Neuronal stem cell (in vitro differentiated cells): ENCODE results near the gene ATG5.

Source experiments
- DNase-seq: peaks from one replicate; pipeline ENCODE4 v3.0.0-alpha.2; 2013; ENCODE audit warnings: low spot score
- H2AFZ ChIP-seq: one replicate; pipeline ENCODE4 v1.6.1; 2013; ENCODE audit warnings: mild to moderate bottlenecking, low read length, inconsistent platforms
- H2AK5ac ChIP-seq: 2 replicates; pipeline ENCODE4 v1.6.1; 2013; ENCODE audit warnings: low read depth, mild to moderate bottlenecking, inconsistent platforms, low read length, moderate library complexity, mixed read lengths
- H2BK120ac ChIP-seq: 2 replicates; pipeline ENCODE4 v1.6.1; 2013; ENCODE audit warnings: low read depth, mild to moderate bottlenecking, inconsistent platforms, low read length, moderate library complexity, mixed read lengths
- H2BK12ac ChIP-seq: one replicate; pipeline ENCODE4 v1.6.1; 2013; ENCODE audit warnings: low read length, inconsistent platforms
- H2BK15ac ChIP-seq: 2 replicates; pipeline ENCODE4 v1.6.1; 2013; ENCODE audit warnings: mild to moderate bottlenecking, low read length, inconsistent platforms, mixed read lengths
- H2BK5ac ChIP-seq: one replicate; pipeline ENCODE4 v1.6.1; 2013; ENCODE audit warnings: inconsistent platforms, mild to moderate bottlenecking, low read length, moderate library complexity
- H3K14ac ChIP-seq: one replicate; pipeline ENCODE4 v1.6.1; 2013; ENCODE audit warnings: low read length, inconsistent platforms
- H3K18ac ChIP-seq: 2 replicates; pipeline ENCODE4 v1.6.1; 2013; ENCODE audit warnings: low read length, inconsistent platforms
- H3K23ac ChIP-seq: 2 replicates; pipeline ENCODE4 v1.6.1; 2013; ENCODE audit warnings: low read depth, mild to moderate bottlenecking, mixed read lengths, low read length, inconsistent platforms; ENCODE audit not compliant: poor library complexity
- H3K27ac ChIP-seq: replicated peaks from 3 replicates; pipeline ENCODE4 v1.5.1; 2013; ENCODE audit warnings: low read length, inconsistent platforms
- H3K27me3 ChIP-seq, 3 experiments: 2 replicates each; pipeline ENCODE4 v1.6.1; 2013; ENCODE audit warnings: low read length in 3 of 3, mild to moderate bottlenecking in 2 of 3, inconsistent platforms in 1 of 3, low read depth in 1 of 3, mixed read lengths in 1 of 3, moderate library complexity in 1 of 3; ENCODE audit not compliant: control insufficient read depth in 3 of 3, insufficient read depth in 3 of 3
- H3K36me3 ChIP-seq, 2 donors: replicated peaks in 1 of 2; 2 replicates each; pipeline ENCODE4 v1.6.1; 2013; ENCODE audit warnings: low read length in 2 of 2; ENCODE audit not compliant: control insufficient read depth in 2 of 2, insufficient read depth in 2 of 2
- H3K4ac ChIP-seq: 2 replicates; pipeline ENCODE4 v1.6.1; 2013; ENCODE audit warnings: inconsistent platforms, mild to moderate bottlenecking, low read length, moderate library complexity
- H3K4me1 ChIP-seq, 2 donors: 1 replicate in 1 of 2; 2 replicates in 1 of 2; pipeline ENCODE4 v1.6.1; 2013; ENCODE audit warnings: low read length in 2 of 2, low read depth in 1 of 2; ENCODE audit not compliant: control insufficient read depth in 2 of 2, insufficient read depth in 1 of 2
- H3K4me2 ChIP-seq: one replicate; pipeline ENCODE4 v1.6.1; 2013; ENCODE audit warnings: mild to moderate bottlenecking, low read length, inconsistent platforms; ENCODE audit not compliant: insufficient read depth, poor library complexity, severe bottlenecking
- H3K4me3 ChIP-seq, 2 donors: 2 replicates each; pipeline ENCODE4 v1.5.1; 2013; ENCODE audit warnings: low read length in 2 of 2, mild to moderate bottlenecking in 2 of 2, inconsistent platforms in 1 of 2, moderate library complexity in 1 of 2
- H3K79me1 ChIP-seq: one replicate; pipeline ENCODE4 v1.6.1; 2013; ENCODE audit warnings: low read depth, mild to moderate bottlenecking, inconsistent platforms, low read length, moderate library complexity
- H3K9ac ChIP-seq: one replicate; pipeline ENCODE4 v1.6.1; 2013; ENCODE audit warnings: mild to moderate bottlenecking, low read depth, low read length, inconsistent platforms; ENCODE audit not compliant: poor library complexity
- H3K9me3 ChIP-seq, 2 donors: replicated peaks in 1 of 2; 2 replicates each; pipeline versions ENCODE3 to v1.6.1; 2013; ENCODE audit warnings: low read length in 2 of 2, mild to moderate bottlenecking in 2 of 2, inconsistent platforms in 1 of 2, low read depth in 1 of 2, mixed read lengths in 1 of 2, moderate library complexity in 1 of 2; ENCODE audit not compliant: control insufficient read depth in 2 of 2, insufficient read depth in 1 of 2
- H4K8ac ChIP-seq: one replicate; pipeline ENCODE4 v1.6.1; 2013; ENCODE audit warnings: low read depth, mild to moderate bottlenecking, inconsistent platforms, low read length, moderate library complexity
- H4K91ac ChIP-seq: one replicate; pipeline ENCODE4 v1.6.1; 2013; ENCODE audit warnings: low read length, low read depth, mild to moderate bottlenecking, inconsistent platforms; ENCODE audit not compliant: poor library complexity
- WGBS, 2 donors: extraction: QIAGEN DNeasy Blood & Tissue Kit; methylation state at CpG; one replicate each; pipeline ENCODE4 v1.1.7; 2013; ENCODE audit warnings: missing lambda C conversion rate in 2 of 2, mixed read lengths in 1 of 2; ENCODE audit not compliant: insufficient read length in 2 of 2, insufficient replicate concordance in 1 of 2; ENCODE audit errors: extremely low coverage in 2 of 2; 5-methylcytosine and 5-hydroxymethylcytosine counted together

ATG5 gene

GRCh38 chr6:106163966-106164877, 161.3 kb downstream of the ATG5 start:
- Histone ChIP-seq H3K27ac (no peak overlapping the region), H3K9ac (peak overlapping the region; percentile 6), H4K91ac (no peak overlapping the region), H3K4me3 (no peak overlapping the region), H3K4ac (no peak overlapping the region), H3K4me2 (no peak overlapping the region), H3K79me1 (no peaks in the 10 kb centered on the region), H2BK15ac (no peak overlapping the region), H3K18ac (peak overlapping the region; percentile 41), H3K9me3 (no peaks in the 10 kb centered on the region), H3K14ac (no peak overlapping the region), H2AK5ac (no peak overlapping the region), H2BK120ac (no peak overlapping the region), H3K36me3 (no peaks in the 10 kb centered on the region), H2BK12ac (no peak overlapping the region), H2AFZ (peak overlapping the region; percentile 70), H4K8ac (no peak overlapping the region), H3K23ac (no peak overlapping the region), H3K4me1 (peaks cover 11 to 20% of the 10 kb centered on the region in 2 donors), H3K27me3 (peaks cover 0 to 51% (median 0%) of the 10 kb centered on the region in 3 experiments), H2BK5ac (no peak overlapping the region)
- no peak for DNase-seq
- WGBS, 2 donors: no CpG with 5 or more reads among the region's 17 CpGs

DNA sequence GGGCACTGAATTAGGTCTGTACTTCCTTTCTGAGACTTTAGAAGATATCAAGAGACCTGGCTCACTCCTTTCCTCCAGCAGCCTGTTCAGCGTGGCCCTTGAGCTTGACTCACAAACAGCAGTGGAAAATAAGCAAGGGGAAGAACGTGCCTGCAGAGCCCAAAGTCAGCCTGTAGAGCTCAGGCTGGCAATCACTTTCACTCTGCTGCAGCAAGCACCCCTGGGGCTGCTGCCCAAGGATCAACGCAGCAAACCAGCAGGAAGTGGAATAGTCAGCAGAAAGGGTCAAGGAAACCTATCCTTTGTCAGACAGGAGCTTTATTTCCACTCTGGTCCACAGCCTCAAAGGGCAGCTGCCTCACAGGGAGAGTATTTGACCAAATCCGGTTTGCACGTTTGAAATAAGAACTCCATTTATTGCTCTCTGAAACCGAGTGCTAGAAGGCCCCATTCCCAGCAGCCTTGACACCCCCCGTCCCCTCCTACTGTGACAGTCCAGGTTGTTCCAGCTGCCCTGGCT, 162.1 kb downstream of the ATG5 start:
- no peaks in the 10 kb centered on the region for H3K9me3 ChIP-seq
- peaks cover 11 to 20% of the 10 kb centered on the region in 2 donors for H3K4me1 ChIP-seq
- no peak overlapping the region for H3K23ac ChIP-seq
- no peak overlapping the region for H2BK5ac ChIP-seq
- no peak overlapping the region for H3K4me2 ChIP-seq
- no peak overlapping the region for H2BK120ac ChIP-seq
- H3K79me1 ChIP-seq: no peaks in the 10 kb centered on the region
- no peak overlapping the region for H2BK12ac ChIP-seq
- peak overlapping the region; percentile 70 for H2AFZ ChIP-seq
- no peak overlapping the region for H2BK15ac ChIP-seq
- no peak overlapping the region for H3K4me3 ChIP-seq
- no peak overlapping the region for H3K4ac ChIP-seq
- no peak overlapping the region for H3K27ac ChIP-seq
- H4K8ac ChIP-seq: no peak overlapping the region
- DNase-seq: no peak
- no peak overlapping the region for H3K18ac ChIP-seq
- no peak overlapping the region for H2AK5ac ChIP-seq
- no peak overlapping the region for H3K14ac ChIP-seq
- H4K91ac ChIP-seq: no peak overlapping the region
- no peak overlapping the region for H3K9ac ChIP-seq
- no peaks in the 10 kb centered on the region for H3K36me3 ChIP-seq
- WGBS, 2 donors: no CpG with 5 or more reads among the region's 7 CpGs
- H3K27me3 ChIP-seq: peaks cover 0 to 46% (median 0%) of the 10 kb centered on the region in 3 experiments

DNA sequence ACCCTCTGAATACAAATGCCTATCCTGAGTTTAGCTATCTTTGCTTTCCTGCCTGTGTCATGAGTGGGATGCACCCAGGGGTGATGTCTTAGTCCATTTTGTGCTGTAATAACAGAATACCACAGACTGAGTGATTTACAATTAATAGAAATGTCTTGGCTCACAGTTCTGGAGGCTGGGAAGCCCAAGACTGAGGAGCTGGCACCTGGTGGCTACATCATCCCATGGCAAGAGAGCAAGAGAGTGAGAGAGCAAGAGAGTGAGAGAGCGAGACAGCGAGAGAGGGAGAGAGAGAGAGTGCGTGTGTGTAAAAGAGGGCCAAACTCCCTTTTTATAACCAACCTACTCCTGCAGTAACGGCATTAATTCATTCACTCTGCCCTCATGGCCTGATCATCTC, 162.6 kb downstream of the ATG5 start:
- no peak overlapping the region for H3K9ac ChIP-seq
- no peak overlapping the region for H2BK15ac ChIP-seq
- no peak overlapping the region for H4K91ac ChIP-seq
- no peak overlapping the region for H2BK12ac ChIP-seq
- no peak overlapping the region for H3K4me2 ChIP-seq
- H2BK5ac ChIP-seq: no peak overlapping the region
- H3K14ac ChIP-seq: no peak overlapping the region
- no CpG with 5 or more reads among the region's 4 CpGs for WGBS, 2 donors
- H3K36me3 ChIP-seq: no peaks in the 10 kb centered on the region
- no peak overlapping the region for H2AFZ ChIP-seq
- H3K27me3 ChIP-seq: peaks cover 0 to 41% (median 0%) of the 10 kb centered on the region in 3 experiments
- H3K18ac ChIP-seq: no peak overlapping the region
- no peaks in the 10 kb centered on the region for H3K9me3 ChIP-seq
- no peaks in the 10 kb centered on the region for H3K79me1 ChIP-seq
- no peak overlapping the region for H3K4ac ChIP-seq
- H3K27ac ChIP-seq: no peak overlapping the region
- H3K4me1 ChIP-seq: peaks cover 11 to 20% of the 10 kb centered on the region in 2 donors
- no peak overlapping the region for H2BK120ac ChIP-seq
- H4K8ac ChIP-seq: no peak overlapping the region
- no peak for DNase-seq
- H2AK5ac ChIP-seq: no peak overlapping the region
- no peak overlapping the region for H3K23ac ChIP-seq
- no peak overlapping the region for H3K4me3 ChIP-seq

GRCh38 chr6:106161893-106162292, 163.7 kb downstream of the ATG5 start:
- Histone ChIP-seq H4K8ac (no peak overlapping the region), H3K9me3 (no peaks in the 10 kb centered on the region), H3K4me3 (no peak overlapping the region), H3K18ac (no peak overlapping the region), H3K9ac (no peak overlapping the region), H3K27ac (no peak overlapping the region), H3K4me1 (peaks cover 9 to 12% of the 10 kb centered on the region in 2 donors), H2BK5ac (no peak overlapping the region), H2BK15ac (no peak overlapping the region), H4K91ac (no peak overlapping the region), H3K14ac (no peak overlapping the region), H3K23ac (no peak overlapping the region), H3K27me3 (peaks cover 0 to 38% (median 0%) of the 10 kb centered on the region in 3 experiments), H2BK120ac (no peak overlapping the region), H2BK12ac (no peak overlapping the region), H2AK5ac (no peak overlapping the region), H3K4me2 (no peak overlapping the region), H3K4ac (no peak overlapping the region), H2AFZ (no peak overlapping the region), H3K36me3 (no peaks in the 10 kb centered on the region), H3K79me1 (no peaks in the 10 kb centered on the region)
- WGBS, 2 donors: no CpG with 5 or more reads among the region's 2 CpGs
- DNase-seq: no peak
